GM04503 (cell line): ENCODE results near the gene C16orf46.

Experiments
- DNase-seq: peaks from one replicate; pipeline ENCODE4 v3.0.0-alpha.2; 2012; ENCODE audit warnings: low read depth

The C16orf46 gene

DNA sequence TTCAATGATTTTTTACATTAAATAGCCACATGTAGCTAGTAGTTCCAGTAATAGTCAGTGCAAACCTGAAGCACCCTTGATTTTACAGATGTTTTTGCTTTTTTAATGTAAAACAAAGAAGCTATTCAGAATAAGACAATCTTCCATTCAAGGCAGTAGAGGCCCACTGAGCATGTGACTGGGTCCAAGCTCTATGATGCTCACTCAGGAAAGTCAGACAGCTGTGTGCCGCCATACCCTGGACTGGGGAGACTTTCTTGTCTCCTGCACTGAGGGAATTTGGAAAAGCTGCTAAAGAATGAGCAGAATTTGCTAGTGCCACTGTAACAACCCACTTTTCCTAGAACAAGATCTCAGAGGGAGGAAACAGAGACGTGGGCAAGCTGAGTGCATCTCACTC lies 58.5 kb downstream of the C16orf46 start:
- DNase-seq = no peak

DNA sequence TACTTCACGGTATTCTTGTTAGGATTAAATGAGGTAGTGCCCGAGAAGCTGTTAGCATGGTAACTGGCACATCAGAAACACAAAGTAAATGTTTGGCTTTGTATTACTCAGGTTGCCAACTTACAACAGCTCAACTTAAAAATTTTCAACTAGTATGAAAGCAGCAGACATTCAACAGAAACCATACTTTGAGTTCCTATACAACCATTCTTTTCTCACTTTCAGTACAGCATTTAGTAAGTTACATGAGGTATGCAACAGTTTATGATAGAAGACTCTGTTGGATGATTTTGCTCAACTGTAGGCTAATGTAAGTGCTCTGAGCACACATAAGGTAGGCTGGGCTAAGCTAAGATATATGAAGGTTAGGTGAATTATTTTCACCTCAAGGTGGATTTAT lies 62.4 kb downstream of the C16orf46 start:
- DNase-seq = no peak

DNA sequence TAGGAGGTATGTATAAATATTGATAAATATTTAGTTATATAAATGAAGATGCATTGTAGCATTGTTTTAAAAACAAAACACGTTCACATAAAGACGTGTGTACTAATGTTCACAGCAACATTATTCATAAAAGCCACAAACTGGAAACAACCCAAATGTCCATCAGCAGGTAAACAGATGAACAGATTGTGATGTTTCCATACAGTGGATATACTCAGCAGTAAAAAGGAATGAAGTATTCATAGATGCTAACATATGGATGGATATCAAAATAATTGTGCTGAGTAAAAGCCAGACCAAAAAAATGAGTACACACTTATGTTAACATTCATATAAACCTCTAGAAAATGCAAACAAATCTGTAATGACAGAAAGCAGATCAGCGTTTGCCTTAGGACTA lies 64.1 kb downstream of the C16orf46 start:
- DNase-seq = no peak
